Endodermal cell (in vitro differentiated cells): ENCODE measurements around the gene FBXL7. TPM values are rescaled to one million over a fixed set of nuclear protein-coding genes. Genes with fewer than 3 reads are reported as not detected.
A peak's percentile ranks its signal among the peaks of the same experiment; 100 is the strongest.

Experiments used
- DNase-seq: peaks from one replicate; pipeline ENCODE4 v3.0.0-alpha.2; 2017
- H3K27ac ChIP-seq: 2 replicates; pipeline ENCODE4 v1.5.1; 2013; ENCODE audit warnings: mild to moderate bottlenecking, low read depth, low read length, moderate library complexity
- H3K27me3 ChIP-seq: 2 replicates; pipeline ENCODE4 v1.6.1; 2013; ENCODE audit warnings: mild to moderate bottlenecking, low read length, moderate library complexity; ENCODE audit not compliant: insufficient read depth, control insufficient read depth, poor library complexity, severe bottlenecking
- H3K36me3 ChIP-seq: 2 replicates; pipeline ENCODE4 v1.7.0; 2013; ENCODE audit warnings: mild to moderate bottlenecking, low read length, moderate library complexity; ENCODE audit not compliant: control insufficient read depth, insufficient read depth
- H3K4me1 ChIP-seq: one replicate; pipeline ENCODE4 v1.7.0; 2013; ENCODE audit warnings: low read length; ENCODE audit not compliant: control insufficient read depth, insufficient read depth
- H3K4me3 ChIP-seq: 2 replicates; pipeline ENCODE4 v1.5.1; 2013; ENCODE audit warnings: mild to moderate bottlenecking, low read length, moderate library complexity
- H3K9ac ChIP-seq: 2 replicates; pipeline ENCODE4 v1.6.1; 2013; ENCODE audit warnings: mild to moderate bottlenecking, low read length, moderate library complexity; ENCODE audit not compliant: poor library complexity, severe bottlenecking; ENCODE audit errors: extremely low read depth
- H3K9me3 ChIP-seq: 2 replicates; pipeline ENCODE4 v1.6.1; 2013; ENCODE audit warnings: mild to moderate bottlenecking, low read length, moderate library complexity; ENCODE audit not compliant: control insufficient read depth
- H3K27ac Mint-ChIP-seq: 2 replicates; pipeline ENCODE4 v1.8.0; 2020; ENCODE audit warnings: mixed read lengths
- H3K27me3 Mint-ChIP-seq: 2 replicates; pipeline ENCODE4 v1.8.0; 2021; ENCODE audit warnings: mild to moderate bottlenecking, mixed read lengths; ENCODE audit not compliant: insufficient read depth
- H3K36me3 Mint-ChIP-seq: 2 replicates; pipeline ENCODE4 v1.8.0; 2020; ENCODE audit warnings: low read depth, mixed read lengths
- H3K4me1 Mint-ChIP-seq: 2 replicates; pipeline ENCODE4 v1.8.0; 2020; ENCODE audit warnings: mixed read lengths
- H3K4me3 Mint-ChIP-seq: 2 replicates; pipeline ENCODE4 v1.8.0; 2020; ENCODE audit warnings: mild to moderate bottlenecking, moderate library complexity, mixed read lengths
- H3K9me3 Mint-ChIP-seq: 2 replicates; pipeline ENCODE4 v1.8.0; 2020; ENCODE audit warnings: mild to moderate bottlenecking, mixed read lengths
- WGBS, 2 experiments: methylation state at CpG; one replicate each; pipeline versions ENCODE4 v1.1.5 to v1.1.7; 2013; ENCODE audit warnings: missing lambda C conversion rate in 2 of 2, mixed read lengths in 1 of 2; ENCODE audit not compliant: insufficient coverage in 1 of 2, insufficient read length in 1 of 2; 5-methylcytosine and 5-hydroxymethylcytosine counted together
- total RNA-seq, 2 donors: library from RNA; stranded (reverse); fragmentation: NEBNext Ultra II Directional in 1 of 2; extraction: Animal tissue kit (Norgen Biotek cat#: 25700) in 1 of 2; gene quantifications; 2 replicates in 1 of 2; 3 replicates in 1 of 2; pipeline ENCODE4 v1.2.1, GENCODE V29; 2021
- TF ChIP-seq, protein P1 (sequence below): fragments of 200-600 bp; sonication (generic); conservative IDR thresholded peaks from 2 replicates; pipeline ENCODE4 v1.5.0; 2021; ENCODE audit warnings: antibody characterized with exemption, mild to moderate bottlenecking

FBXL7 gene
- total RNA-seq, 2 donors from 2014 or later = 12.9 to 13.2 TPM

DNA sequence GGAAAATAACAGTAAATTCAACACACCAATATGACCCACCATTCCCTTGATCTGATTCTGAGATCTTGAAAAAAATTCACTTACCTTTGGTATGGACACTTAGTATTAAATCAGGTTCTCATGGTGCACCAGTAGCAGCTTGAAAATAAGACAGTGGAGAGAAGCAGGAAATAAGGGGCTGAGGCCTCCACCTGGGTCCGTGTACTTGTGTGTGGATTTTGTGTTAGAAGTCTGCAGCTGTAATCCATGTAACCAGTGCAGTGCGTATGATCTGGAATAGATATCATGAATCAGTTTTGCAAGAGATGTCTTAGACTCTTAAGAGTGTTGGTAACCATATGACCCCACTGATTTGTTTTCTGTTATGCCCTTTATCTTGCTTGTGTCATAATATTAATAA lies 107.1 kb downstream of the FBXL7 start:
- Histone ChIP-seq H3K27ac (no peak overlapping the region), H3K4me3 (no peak overlapping the region), H3K9ac (no peak overlapping the region), H3K36me3 (peaks cover 4% of the 10 kb centered on the region), H3K27me3 (no peaks in the 10 kb centered on the region), H3K4me1 (no peaks in the 10 kb centered on the region), H3K9me3 (no peaks in the 10 kb centered on the region)
- Mint-ChIP-seq H3K9me3 (no peaks in the 10 kb centered on the region), H3K27ac (no peak overlapping the region), H3K27me3 (no peaks in the 10 kb centered on the region), H3K4me3 (no peak overlapping the region), H3K36me3 (peaks cover 10% of the 10 kb centered on the region), H3K4me1 (peaks cover 29% of the 10 kb centered on the region)
- DNase-seq = no peak
- WGBS, 2 experiments = 87 to 100% methylated on average over 1 to 2 of the region's 2 CpGs
- TF ChIP-seq, protein P1, sequence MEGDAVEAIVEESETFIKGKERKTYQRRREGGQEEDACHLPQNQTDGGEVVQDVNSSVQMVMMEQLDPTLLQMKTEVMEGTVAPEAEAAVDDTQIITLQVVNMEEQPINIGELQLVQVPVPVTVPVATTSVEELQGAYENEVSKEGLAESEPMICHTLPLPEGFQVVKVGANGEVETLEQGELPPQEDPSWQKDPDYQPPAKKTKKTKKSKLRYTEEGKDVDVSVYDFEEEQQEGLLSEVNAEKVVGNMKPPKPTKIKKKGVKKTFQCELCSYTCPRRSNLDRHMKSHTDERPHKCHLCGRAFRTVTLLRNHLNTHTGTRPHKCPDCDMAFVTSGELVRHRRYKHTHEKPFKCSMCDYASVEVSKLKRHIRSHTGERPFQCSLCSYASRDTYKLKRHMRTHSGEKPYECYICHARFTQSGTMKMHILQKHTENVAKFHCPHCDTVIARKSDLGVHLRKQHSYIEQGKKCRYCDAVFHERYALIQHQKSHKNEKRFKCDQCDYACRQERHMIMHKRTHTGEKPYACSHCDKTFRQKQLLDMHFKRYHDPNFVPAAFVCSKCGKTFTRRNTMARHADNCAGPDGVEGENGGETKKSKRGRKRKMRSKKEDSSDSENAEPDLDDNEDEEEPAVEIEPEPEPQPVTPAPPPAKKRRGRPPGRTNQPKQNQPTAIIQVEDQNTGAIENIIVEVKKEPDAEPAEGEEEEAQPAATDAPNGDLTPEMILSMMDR = no peak

DNA sequence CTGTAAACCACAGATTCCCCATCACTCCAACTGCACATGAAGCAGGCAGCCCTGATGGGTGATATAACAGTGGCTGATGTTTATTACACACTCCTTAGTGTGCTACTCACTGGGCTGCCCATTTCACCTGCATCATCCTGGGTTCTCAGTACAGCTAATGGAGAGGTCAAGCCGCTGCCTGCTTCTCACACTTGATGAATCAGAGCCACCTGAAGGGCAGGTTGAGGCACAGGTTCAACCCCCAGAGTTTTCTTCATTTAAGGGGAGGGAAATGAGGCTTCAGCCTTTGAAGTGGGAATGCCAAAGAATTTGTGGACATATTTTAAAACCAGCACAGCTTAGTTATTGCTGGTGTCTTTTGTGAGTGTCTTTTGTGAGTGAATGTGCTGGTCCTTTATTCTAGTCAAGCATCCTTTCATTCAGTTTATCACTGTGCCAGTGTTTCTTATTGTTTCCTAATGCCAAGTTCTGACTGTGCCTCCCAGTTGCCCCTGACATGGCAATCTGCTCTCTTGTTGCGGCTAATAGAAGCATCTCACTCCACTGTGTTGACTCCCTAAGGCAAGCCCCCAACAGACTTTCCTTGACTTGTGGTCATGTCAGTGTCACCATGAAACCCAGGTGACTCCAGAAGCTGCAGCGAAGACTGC lies 109.2 kb downstream of the FBXL7 start:
- H3K4me1 ChIP-seq = no peaks in the 10 kb centered on the region
- H3K27ac Mint-ChIP-seq = no peak overlapping the region
- peaks cover 4% of the 10 kb centered on the region for H3K36me3 ChIP-seq
- DNase-seq = no peak
- H3K36me3 Mint-ChIP-seq = peaks cover 10% of the 10 kb centered on the region
- H3K9ac ChIP-seq = no peak overlapping the region
- H3K27me3 Mint-ChIP-seq = no peaks in the 10 kb centered on the region
- H3K27me3 ChIP-seq = no peaks in the 10 kb centered on the region
- no peaks in the 10 kb centered on the region for H3K9me3 ChIP-seq
- no peaks in the 10 kb centered on the region for H3K9me3 Mint-ChIP-seq
- no peak overlapping the region for H3K4me3 ChIP-seq
- no peak overlapping the region for H3K4me3 Mint-ChIP-seq
- WGBS, 2 experiments = 93 to 98% methylated on average over 3 of the region's 3 CpGs
- TF ChIP-seq, protein P1 = no peak
- H3K27ac ChIP-seq = no peak overlapping the region
- H3K4me1 Mint-ChIP-seq = peaks cover 29% of the 10 kb centered on the region

DNA sequence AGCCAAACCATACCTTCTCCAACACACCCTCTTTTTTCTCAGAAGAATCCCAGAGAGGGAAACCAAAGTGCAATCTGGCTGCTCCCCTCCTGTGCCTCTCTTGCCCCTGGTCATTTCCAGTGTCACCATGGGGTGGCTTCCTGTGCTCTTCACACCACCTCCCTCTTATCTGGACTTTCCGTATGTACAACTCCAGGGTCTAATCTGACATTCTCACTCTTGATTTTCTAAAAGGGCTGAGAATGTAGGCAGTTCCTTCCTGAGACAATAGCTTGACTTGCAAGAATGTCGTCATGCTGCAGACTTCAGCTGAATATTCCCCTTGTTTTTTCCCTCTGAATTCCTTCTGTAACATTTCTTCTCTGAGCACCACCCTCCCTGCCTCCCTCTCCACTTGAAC lies 110.2 kb downstream of the FBXL7 start:
- H3K36me3 Mint-ChIP-seq = peaks cover 3% of the 10 kb centered on the region
- Histone ChIP-seq H3K36me3 (peaks cover 4% of the 10 kb centered on the region), H3K27me3 (no peaks in the 10 kb centered on the region), H3K27ac (no peak overlapping the region), H3K4me1 (no peaks in the 10 kb centered on the region), H3K9me3 (no peaks in the 10 kb centered on the region), H3K4me3 (no peak overlapping the region), H3K9ac (no peak overlapping the region)
- no peaks in the 10 kb centered on the region for H3K27me3 Mint-ChIP-seq
- DNase-seq = peak; percentile 67
- H3K4me1 Mint-ChIP-seq = peaks cover 29% of the 10 kb centered on the region
- TF ChIP-seq, protein P1 = no peak
- no peak overlapping the region for H3K4me3 Mint-ChIP-seq
- peak overlapping the region; percentile 86 for H3K27ac Mint-ChIP-seq
- 33 to 47% methylated on average over 2 of the region's 2 CpGs for WGBS, 2 experiments
- no peaks in the 10 kb centered on the region for H3K9me3 Mint-ChIP-seq
